ENCODE results near the gene CX3CL1.

GRCh38 chr16:57426356-57426755 lies 54.1 kb downstream of the CX3CL1 start:
- TF ChIP-seq CTCF (IDR thresholded peaks at IDR 0.05) (no peak), POLR2AphosphoS5 (IDR thresholded peaks at IDR 0.05) (no peak)

Measured in upper lobe of left lung (tissue), 4 donors.